K562 (cell line): ENCODE results near the gene ZNF83. TPM values are rescaled to one million over a fixed set of nuclear protein-coding genes. Genes with fewer than 3 reads are reported as not detected.
A peak's percentile ranks its signal among the peaks of the same experiment; 100 is the strongest.

Experiments used
- ATAC-seq: fragments of 200-7000 bp; cut with Tn5 transposase; 3 replicates; pipeline ENCODE4 v1.9.1; 2020; ENCODE audit warnings: moderate library complexity
- BruUV-seq: library from RNA; stranded (reverse); fragments of 400-500 nt; replicated peaks from 2 replicates; lab custom pipeline; 2021; lab: Mats Ljungman, UMichigan
- CTCF ChIA-PET: fragments of 300-600 bp; formaldehyde crosslinking; extraction: SDS; loops from one replicate; lab custom pipeline; 2021; ENCODE audit warnings: low intra/inter-chr PET ratio; lab: Yijun Ruan, JAX
- POLR2A ChIA-PET: fragments of 300-600, 350-650 bp; sonication (Branson Sonifier 250); formaldehyde crosslinking; extraction: SDS; loops from one replicate; lab custom pipeline; 2021; ENCODE audit warnings: antibody characterized with exemption, inconsistent platforms; lab: Yijun Ruan, JAX
- DNase-seq, 4 experiments: peaks; one replicate each; pipeline versions ENCODE4 v3.0.0 to v3.0.0-alpha.2; 2011 to 2018; ENCODE audit warnings: low spot score in 3 of 4, mixed read lengths in 3 of 4; ENCODE audit errors: extremely low read depth in 1 of 4
- FAIRE-seq: peaks from 2 replicates; lab custom pipeline; 2011; peaks lifted over from hg19 to GRCh38; lab: Jason Lieb, UNC
- H2AFZ ChIP-seq: 2 replicates; pipeline ENCODE4 v1.6.0; 2011; ENCODE audit warnings: low read depth, low read length, control low read depth, inconsistent platforms
- H3K27ac ChIP-seq: fragments of 200-600 bp; 3 replicates; pipeline ENCODE4 v1.8.0; 2011; ENCODE audit warnings: low read depth, mild to moderate bottlenecking, control low read depth, inconsistent platforms, low read length, moderate library complexity, mixed read lengths; ENCODE audit errors: extremely low read depth
- H3K27me3 ChIP-seq, 2 experiments: fragments of 300-600 bp in 1 of 2; 2 replicates in 1 of 2; 3 replicates in 1 of 2; pipeline versions ENCODE4 v1.6.0 to v1.8.0; 2011; ENCODE audit warnings: inconsistent platforms in 2 of 2, low read length in 2 of 2, mild to moderate bottlenecking in 1 of 2, mixed read lengths in 1 of 2, moderate library complexity in 1 of 2; ENCODE audit not compliant: control insufficient read depth in 2 of 2, insufficient read depth in 2 of 2
- H3K36me3 ChIP-seq: fragments of 300-600 bp; 3 replicates; pipeline ENCODE4 v1.8.0; 2011; ENCODE audit warnings: mild to moderate bottlenecking, low read length, inconsistent platforms; ENCODE audit not compliant: control insufficient read depth, insufficient read depth
- H3K4me1 ChIP-seq, 2 experiments: fragments of 200-600 bp in 1 of 2; replicated peaks in 1 of 2; 2 replicates in 1 of 2; 3 replicates in 1 of 2; pipeline versions ENCODE4 v1.5.1 to v1.8.0; 2011; ENCODE audit warnings: inconsistent platforms in 2 of 2, low read length in 2 of 2, mild to moderate bottlenecking in 1 of 2, mixed read lengths in 1 of 2, moderate library complexity in 1 of 2; ENCODE audit not compliant: control insufficient read depth in 2 of 2, insufficient read depth in 2 of 2
- H3K4me2 ChIP-seq: 2 replicates; pipeline ENCODE4 v1.6.1; 2011; ENCODE audit warnings: low read length, control low read depth, inconsistent platforms, mixed read lengths; ENCODE audit not compliant: insufficient read depth
- H3K4me3 ChIP-seq: fragments of 200-600 bp; sonication (generic), shearing (Covaris generic); 2 replicates; pipeline ENCODE4 v1.5.1; 2016; ENCODE audit warnings: control low read depth, inconsistent platforms
- H3K79me2 ChIP-seq: fragments of 200-600 bp; 3 replicates; pipeline ENCODE4 v1.8.0; 2011; ENCODE audit warnings: low read length, inconsistent platforms; ENCODE audit not compliant: control insufficient read depth, insufficient read depth
- H3K9ac ChIP-seq, 2 experiments: 2 replicates each; pipeline versions ENCODE4 v1.6.0 to v1.6.1; 2011; ENCODE audit warnings: low read depth in 2 of 2, low read length in 2 of 2, control low read depth in 1 of 2, inconsistent platforms in 1 of 2, mild to moderate bottlenecking in 1 of 2, mixed read lengths in 1 of 2; ENCODE audit not compliant: insufficient read depth in 1 of 2
- H3K9me1 ChIP-seq: one replicate; pipeline ENCODE4 v1.6.0; 2011; ENCODE audit warnings: inconsistent platforms, mild to moderate bottlenecking, low read length, moderate library complexity; ENCODE audit not compliant: control insufficient read depth, insufficient read depth
- H3K9me3 ChIP-seq: replicated peaks from 2 replicates; pipeline ENCODE4 v1.5.1; 2011; ENCODE audit warnings: low read depth, low read length, inconsistent platforms; ENCODE audit not compliant: control insufficient read depth, insufficient read depth
- H4K20me1 ChIP-seq: replicated peaks from 2 replicates; pipeline ENCODE4 v1.6.1; 2011; ENCODE audit warnings: low read length, inconsistent platforms, mixed read lengths; ENCODE audit not compliant: control insufficient read depth, insufficient read depth
- MAZ ChIP-seq, 2 experiments: fragments of 450-650 bp in 1 of 2; sonication (generic) in 1 of 2; formaldehyde crosslinking; IDR thresholded peaks in 1 of 2; conservative IDR thresholded peaks in 1 of 2; 2 replicates each; pipeline versions ENCODE4 v1.4.0 to v1.5.0; 2020; ENCODE audit warnings: mild to moderate bottlenecking in 1 of 2, missing genetic modification reagents in 1 of 2
- PRDM10 ChIP-seq: fragments of 450-650 bp; IDR thresholded peaks from 2 replicates; pipeline ENCODE4 v1.6.1; 2018; ENCODE audit not compliant: partially characterized antibody
- WGBS: fragments of 100-300 bp; shearing (Covaris generic); methylation state at CpG from one replicate; pipeline ENCODE4 v1.1.6; 2016; ENCODE audit warnings: low coverage, mixed read lengths; ENCODE audit not compliant: insufficient coverage; ENCODE audit errors: missing lambda C conversion rate; 5-methylcytosine and 5-hydroxymethylcytosine counted together
- in situ Hi-C: fragments of 300-500 bp; cut with MboI; formaldehyde crosslinking; loops from 4 replicates; pipeline ENCODE4 v1.15.0; 2018; ENCODE audit warnings: inconsistent platforms, mixed read lengths
- intact Hi-C: fragments of 100-400 bp; cut with micrococcal nuclease; formaldehyde crosslinking; loops from 2 replicates; pipeline ENCODE4 v1.14.2; 2022
- polyA plus RNA-seq, 8 experiments: library from polyadenylated mRNA; depleted of rRNA in 4 of 8; stranded (reverse) in 5 of 8; unstranded in 3 of 8; fragments of >200 nt; fragmentation: Nextera tagmentation in 2 of 8; fragmentation: Illumina TruSeq in 1 of 8; extraction: Ambion mirVana in 2 of 8; extraction: Trizol in 1 of 8; gene quantifications; 2 replicates each; pipeline versions ENCODE4 v1.2.1 to v1.2.3, GENCODE V29; 2011 to 2014; ENCODE audit warnings: inconsistent platforms in 1 of 8, missing spikeins in 1 of 8
- total RNA-seq, 7 experiments: library from RNA; depleted of rRNA in 6 of 7; stranded (reverse); fragments of >200 nt in 6 of 7; fragmentation: Illumina TruSeq in 2 of 7; extraction: Trizol in 2 of 7; gene quantifications; 2 replicates each; pipeline versions ENCODE4 v1.2.1 to v1.2.3, GENCODE V29; 2011 to 2021; ENCODE audit warnings: low replicate concordance in 1 of 7

ZNF83 gene
- total and polyA plus RNA-seq, 9 of the 15 experiments (the other 6 are each of a cell fraction or from before 2014, with no cell fraction given): 18.6 to 74.3 (median 51.9) TPM

GRCh38 chr19:52673014-52673413 lies 34.9 kb upstream of the ZNF83 start:
- no peak for ATAC-seq

More at GRCh38 chr19:52673014-52673413, 34.9 kb upstream of the ZNF83 start:
- Histone ChIP-seq H3K9me1 (no peaks in the 10 kb centered on the region), H3K9ac (no peak overlapping the region), H3K36me3 (peaks cover 39% of the 10 kb centered on the region; the same call in 1 of the 3 replicates), H4K20me1 (no peaks in the 10 kb centered on the region), H3K79me2 (peaks cover 82% of the 10 kb centered on the region), H3K9me3 (no peaks in the 10 kb centered on the region), H3K27ac (no peak overlapping the region), H3K4me1 (peaks cover 0 to 11% of the 10 kb centered on the region in 2 experiments; a peak in 3 of 5 replicates), H3K4me3 (no peak overlapping the region), H2AFZ (no peak overlapping the region), H3K4me2 (no peak overlapping the region), H3K27me3 (no peaks in the 10 kb centered on the region)
- intact Hi-C loops: no loop called here
- no peak for FAIRE-seq
- TF ChIP-seq MAZ (CRISPR knock-in tag; conservative IDR thresholded peaks at IDR 0.05 in 1 of 2, IDR thresholded peaks at IDR 0.05 in 1 of 2) (no peak), PRDM10 (peak; percentile 4)
- ChIA-PET POLR2A (no interaction called here), CTCF (no interaction called here)
- in situ Hi-C loops: no loop called here
- BruUV-seq: no TSS peak
- WGBS: 81% methylated on average over 4 of the region's 4 CpGs
- no peak for DNase-seq
